ENCODE results near the gene PIRT. TPM values are rescaled to one million over a fixed set of nuclear protein-coding genes. Genes with fewer than 3 reads are reported as not detected.

PIRT gene
- total RNA-seq, 1 experiment from 2014 or later, result not detected

- CTCF ChIA-PET, result no interaction called here
- Histone ChIP-seq H3K36me3 (ENCODE audit: control insufficient read depth in 1 of 2, insufficient read depth in 2 of 2, low read length in 2 of 2) (no peaks in the 10 kb centered on the region), H3K9me2 (ENCODE audit: insufficient read depth) (no peaks in the 10 kb centered on the region), H3K27ac (ENCODE audit: low read depth, low read length) (no peak overlapping the region), H3K4me3 (replicated peaks in 1 of 2; ENCODE audit: low read depth in 1 of 2, low read length in 2 of 2) (no peak overlapping the region), H4K20me1 (ENCODE audit: insufficient read depth) (no peaks in the 10 kb centered on the region), H3K27me3 (ENCODE audit: insufficient read depth, low read length) (peaks cover 10% of the 10 kb centered on the region; the same call in 1 of the 2 replicates), H3K9ac (ENCODE audit: low read length) (no peak overlapping the region), H2AFZ (ENCODE audit: low read depth, low read length, poor library complexity, severe bottlenecking) (no peak overlapping the region), H3K9me3 (ENCODE audit: control insufficient read depth in 1 of 2, insufficient read depth in 1 of 2, low read depth in 1 of 2, low read length in 2 of 2) (no peaks in the 10 kb centered on the region), H3K4me1 (ENCODE audit: control insufficient read depth in 1 of 2, insufficient read depth in 2 of 2, low read length in 2 of 2) (no peaks in the 10 kb centered on the region), H3K79me2 (ENCODE audit: insufficient read depth, low read length) (no peaks in the 10 kb centered on the region), H3K4me2 (ENCODE audit: low read length) (no peak overlapping the region)
- ATAC-seq, result no peak
- RAD21 ChIA-PET (ENCODE audit: low non-redundant PET in 1 of 2, low total read pairs in 2 of 2, uncharacterized antibody in 2 of 2, unreplicated experiment in 2 of 2), result no interaction called here
- no peak for TF ChIP-seq EZH2phosphoT487 (IDR thresholded peaks at IDR 0.05; ENCODE audit: borderline replicate concordance)
- BruUV-seq (replicated peaks), result no TSS peak
- intact Hi-C loops (cut with micrococcal nuclease), result no loop called here
- DNase-seq (ENCODE audit: low read depth, low spot score), result no peak
- POLR2A ChIA-PET, result no interaction called here
Observed at GRCh38 chr17:10797476-10798328, 40.2 kb downstream of the PIRT start.

- RAD21 ChIA-PET (ENCODE audit: low non-redundant PET in 1 of 2, low total read pairs in 2 of 2, uncharacterized antibody in 2 of 2, unreplicated experiment in 2 of 2), result no interaction called here
- Histone ChIP-seq H4K20me1 (ENCODE audit: insufficient read depth) (no peaks in the 10 kb centered on the region), H3K4me3 (replicated peaks in 1 of 2; ENCODE audit: low read depth in 1 of 2, low read length in 2 of 2) (no peak overlapping the region), H3K4me1 (ENCODE audit: control insufficient read depth in 1 of 2, insufficient read depth in 2 of 2, low read length in 2 of 2) (no peaks in the 10 kb centered on the region), H3K4me2 (ENCODE audit: low read length) (no peak overlapping the region), H3K27ac (ENCODE audit: low read depth, low read length) (no peak overlapping the region), H3K36me3 (ENCODE audit: control insufficient read depth in 1 of 2, insufficient read depth in 2 of 2, low read length in 2 of 2) (no peaks in the 10 kb centered on the region), H3K27me3 (ENCODE audit: insufficient read depth, low read length) (peaks cover 10% of the 10 kb centered on the region; the same call in 1 of the 2 replicates), H3K79me2 (ENCODE audit: insufficient read depth, low read length) (no peaks in the 10 kb centered on the region), H3K9ac (ENCODE audit: low read length) (no peak overlapping the region), H3K9me2 (ENCODE audit: insufficient read depth) (no peaks in the 10 kb centered on the region), H2AFZ (ENCODE audit: low read depth, low read length, poor library complexity, severe bottlenecking) (no peak overlapping the region), H3K9me3 (ENCODE audit: control insufficient read depth in 1 of 2, insufficient read depth in 1 of 2, low read depth in 1 of 2, low read length in 2 of 2) (no peaks in the 10 kb centered on the region)
- ATAC-seq, result no peak
- no peak for TF ChIP-seq ELF1 (IDR thresholded peaks at IDR 0.05; ENCODE audit: borderline replicate concordance, low read depth)
- no peak for TF ChIP-seq MAX (IDR thresholded peaks at IDR 0.05)
- no peak for TF ChIP-seq REST (IDR thresholded peaks at IDR 0.05; ENCODE audit: low read depth)
- no peak for TF ChIP-seq EGR1 (IDR thresholded peaks at IDR 0.05; ENCODE audit: low read depth)
- no peak for TF ChIP-seq FOSL1 (IDR thresholded peaks at IDR 0.05; ENCODE audit: low read depth)
- no peak for TF ChIP-seq SIN3A (IDR thresholded peaks at IDR 0.05; ENCODE audit: low read depth)
- no peak for TF ChIP-seq RAD21 (IDR thresholded peaks at IDR 0.05; ENCODE audit: low read depth)
- TF ChIP-seq EZH2phosphoT487 (IDR thresholded peaks at IDR 0.05; ENCODE audit: borderline replicate concordance), result no peak
- TF ChIP-seq JUND (IDR thresholded peaks at IDR 0.05), result no peak
- TF ChIP-seq EZH2 (IDR thresholded peaks at IDR 0.05), result no peak
- no peak for TF ChIP-seq YY1 (IDR thresholded peaks at IDR 0.05; ENCODE audit: extremely low read depth, insufficient replicate concordance, low read depth, low read length)
- TF ChIP-seq SRF (IDR thresholded peaks at IDR 0.05; ENCODE audit: low read depth), result no peak
- TF ChIP-seq TCF7L2 (IDR thresholded peaks at IDR 0.05; ENCODE audit: borderline replicate concordance, extremely low read depth, insufficient read depth, insufficient read length), result no peak
- no TSS peak for BruUV-seq (replicated peaks)
- intact Hi-C loops (cut with micrococcal nuclease), result no loop called here
- no peak for DNase-seq (ENCODE audit: low read depth, low spot score)
- CTCF ChIA-PET, result no interaction called here
- POLR2A ChIA-PET, result no interaction called here
Observed at GRCh38 chr17:10793816-10794215, 44.1 kb downstream of the PIRT start.

Data from HCT116 (cell line).